ENCODE results near the gene STK32A. TPM values are rescaled to one million over a fixed set of nuclear protein-coding genes. Genes with fewer than 3 reads are reported as not detected.

Gene STK32A
- total RNA-seq, 1 donor from 2014 or later: 10.2 TPM

DNA sequence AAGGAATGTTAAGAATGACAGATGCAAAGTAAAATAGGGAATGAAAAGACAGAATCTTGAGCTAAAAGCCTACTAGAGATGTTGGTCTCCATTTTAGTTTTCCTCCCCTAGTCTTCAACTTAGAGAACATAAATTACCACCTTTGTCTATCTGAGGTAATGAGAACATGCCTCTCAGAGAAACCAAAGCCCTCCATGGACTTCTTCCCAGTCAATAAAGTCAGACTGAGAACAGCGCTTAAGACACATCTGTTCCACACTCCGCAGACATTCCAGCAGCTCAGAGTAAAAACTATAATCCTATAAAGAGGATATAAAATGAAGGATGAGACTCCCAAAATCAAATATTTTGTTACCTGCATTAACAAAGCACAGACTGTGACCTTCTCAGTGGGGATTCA lies 195.8 kb downstream of the STK32A start:
- peaks cover 30% of the 10 kb centered on the region for H3K4me1 ChIP-seq

DNA sequence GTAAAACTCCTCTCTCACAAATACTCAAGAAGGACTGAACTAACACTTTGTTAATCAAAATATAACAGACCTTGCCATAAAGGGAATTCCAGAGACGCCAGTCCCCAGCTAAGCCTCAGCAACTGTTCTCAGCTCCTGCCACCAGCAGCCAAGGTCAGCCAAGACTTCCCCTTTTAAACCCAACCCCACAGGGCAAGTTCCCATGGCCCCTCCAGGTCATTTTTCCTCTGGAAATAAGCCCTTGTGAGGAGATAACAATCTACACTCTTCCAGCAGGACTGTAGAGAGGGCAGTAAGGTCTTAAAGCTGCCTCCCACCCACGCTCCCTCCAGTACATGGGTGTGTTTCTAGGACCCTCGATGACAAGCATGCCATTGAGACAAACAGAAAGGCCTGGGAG lies 196.8 kb downstream of the STK32A start:
- intact Hi-C loops (cut with DNase I): no loop called here
- DNase-seq (no peak), ATAC-seq (no peak)
- Histone ChIP-seq H3K4me3 (no peak overlapping the region), H3K4me1 (peaks cover 36% of the 10 kb centered on the region), H3K27me3 (no peaks in the 10 kb centered on the region), H3K27ac (no peak overlapping the region), H3K9me3 (no peaks in the 10 kb centered on the region), H3K36me3 (no peaks in the 10 kb centered on the region)
- TF ChIP-seq, protein P1, sequence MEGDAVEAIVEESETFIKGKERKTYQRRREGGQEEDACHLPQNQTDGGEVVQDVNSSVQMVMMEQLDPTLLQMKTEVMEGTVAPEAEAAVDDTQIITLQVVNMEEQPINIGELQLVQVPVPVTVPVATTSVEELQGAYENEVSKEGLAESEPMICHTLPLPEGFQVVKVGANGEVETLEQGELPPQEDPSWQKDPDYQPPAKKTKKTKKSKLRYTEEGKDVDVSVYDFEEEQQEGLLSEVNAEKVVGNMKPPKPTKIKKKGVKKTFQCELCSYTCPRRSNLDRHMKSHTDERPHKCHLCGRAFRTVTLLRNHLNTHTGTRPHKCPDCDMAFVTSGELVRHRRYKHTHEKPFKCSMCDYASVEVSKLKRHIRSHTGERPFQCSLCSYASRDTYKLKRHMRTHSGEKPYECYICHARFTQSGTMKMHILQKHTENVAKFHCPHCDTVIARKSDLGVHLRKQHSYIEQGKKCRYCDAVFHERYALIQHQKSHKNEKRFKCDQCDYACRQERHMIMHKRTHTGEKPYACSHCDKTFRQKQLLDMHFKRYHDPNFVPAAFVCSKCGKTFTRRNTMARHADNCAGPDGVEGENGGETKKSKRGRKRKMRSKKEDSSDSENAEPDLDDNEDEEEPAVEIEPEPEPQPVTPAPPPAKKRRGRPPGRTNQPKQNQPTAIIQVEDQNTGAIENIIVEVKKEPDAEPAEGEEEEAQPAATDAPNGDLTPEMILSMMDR (IDR thresholded peaks at IDR 0.05): no peak

More for the DNA sequence above, 195.8 kb downstream of the STK32A start:
- Histone ChIP-seq H3K9me3 (no peaks in the 10 kb centered on the region), H3K36me3 (no peaks in the 10 kb centered on the region), H3K27me3 (no peaks in the 10 kb centered on the region), H3K27ac (no peak overlapping the region), H3K4me3 (no peak overlapping the region)
- intact Hi-C loops (cut with DNase I): no loop called here
- no peak for DNase-seq
- TF ChIP-seq, protein P1 (IDR thresholded peaks at IDR 0.05): no peak
- ATAC-seq: no peak

DNA sequence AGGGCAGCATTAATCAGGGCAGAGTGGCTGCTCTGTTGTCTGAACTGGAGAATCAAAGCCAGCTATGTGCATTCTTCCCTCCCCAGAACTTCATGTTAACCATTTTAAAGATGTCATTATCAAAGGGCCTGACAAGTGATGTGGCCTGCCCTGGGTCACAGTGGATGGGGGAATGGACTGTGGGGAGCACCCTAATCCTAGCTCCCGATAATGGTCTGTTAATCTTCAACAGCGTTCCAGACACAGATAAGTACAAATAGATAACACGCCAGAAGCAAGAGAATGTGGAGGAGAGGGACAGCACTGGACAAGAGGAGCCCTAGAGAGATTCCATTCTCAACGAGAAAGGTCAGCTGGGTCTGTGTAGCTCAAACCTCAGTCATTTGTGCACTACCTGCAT lies 197.5 kb downstream of the STK32A start:
- Histone ChIP-seq H3K9me3 (no peaks in the 10 kb centered on the region), H3K27me3 (no peaks in the 10 kb centered on the region), H3K27ac (no peak overlapping the region), H3K36me3 (no peaks in the 10 kb centered on the region), H3K4me3 (no peak overlapping the region), H3K4me1 (peaks cover 35% of the 10 kb centered on the region)
- ATAC-seq (no peak), DNase-seq (no peak)
- intact Hi-C loops (cut with DNase I): no loop called here
- TF ChIP-seq, protein P1 (IDR thresholded peaks at IDR 0.05): no peak

DNA sequence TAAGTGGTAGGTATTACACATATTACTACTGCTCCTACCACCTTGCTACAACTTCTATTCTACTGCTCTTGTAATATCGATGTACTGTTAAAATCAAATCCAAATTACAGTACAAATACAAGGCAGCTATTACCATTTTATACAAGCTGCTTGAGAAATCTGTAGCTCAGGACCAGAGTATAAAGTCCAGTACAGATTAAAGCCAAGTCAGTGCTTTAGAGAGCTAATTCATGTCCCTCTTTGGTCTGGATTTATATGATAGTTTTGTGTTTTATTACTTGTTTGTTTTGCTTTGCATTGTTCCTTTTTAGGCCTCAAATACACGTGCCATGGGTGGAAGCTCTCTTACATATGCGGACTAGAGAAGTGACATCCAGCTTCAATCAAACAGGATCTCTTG lies 199.2 kb downstream of the STK32A start:
- TF ChIP-seq, protein P1 (IDR thresholded peaks at IDR 0.05): no peak
- DNase-seq: no peak
- Histone ChIP-seq H3K27me3 (no peaks in the 10 kb centered on the region), H3K27ac (no peak overlapping the region), H3K36me3 (no peaks in the 10 kb centered on the region), H3K9me3 (no peaks in the 10 kb centered on the region), H3K4me3 (no peak overlapping the region), H3K4me1 (peaks cover 20% of the 10 kb centered on the region)
- no peak for ATAC-seq
- intact Hi-C loops (cut with DNase I): no loop called here

DNA sequence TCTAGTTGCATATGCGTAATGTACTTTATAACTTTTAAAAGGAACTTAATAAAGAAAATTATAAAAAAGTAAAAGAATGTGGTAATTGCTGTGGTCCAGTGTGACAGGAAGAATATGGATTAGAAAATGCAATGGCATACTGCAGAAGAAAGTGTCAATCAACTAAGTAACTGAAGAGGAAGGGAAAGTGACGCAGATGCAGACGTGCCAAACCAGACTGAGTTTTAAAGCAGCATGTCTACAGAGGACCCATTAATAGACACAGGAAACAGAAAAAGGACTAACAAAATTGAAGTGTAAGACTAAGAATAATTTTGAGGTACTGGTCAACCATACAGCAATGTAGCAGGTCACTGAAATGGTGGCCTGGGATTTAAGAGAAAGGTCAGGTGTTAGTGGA lies 201.8 kb downstream of the STK32A start:
- H3K4me3 ChIP-seq: no peak overlapping the region
- no peaks in the 10 kb centered on the region for H3K9me3 ChIP-seq
- no peaks in the 10 kb centered on the region for H3K27me3 ChIP-seq
- no peaks in the 10 kb centered on the region for H3K36me3 ChIP-seq
- intact Hi-C loops (cut with DNase I): no loop called here
- H3K27ac ChIP-seq: no peak overlapping the region
- DNase-seq (no peak), ATAC-seq (no peak)
- TF ChIP-seq, protein P1 (IDR thresholded peaks at IDR 0.05): no peak
- H3K4me1 ChIP-seq: peaks cover 18% of the 10 kb centered on the region

DNA sequence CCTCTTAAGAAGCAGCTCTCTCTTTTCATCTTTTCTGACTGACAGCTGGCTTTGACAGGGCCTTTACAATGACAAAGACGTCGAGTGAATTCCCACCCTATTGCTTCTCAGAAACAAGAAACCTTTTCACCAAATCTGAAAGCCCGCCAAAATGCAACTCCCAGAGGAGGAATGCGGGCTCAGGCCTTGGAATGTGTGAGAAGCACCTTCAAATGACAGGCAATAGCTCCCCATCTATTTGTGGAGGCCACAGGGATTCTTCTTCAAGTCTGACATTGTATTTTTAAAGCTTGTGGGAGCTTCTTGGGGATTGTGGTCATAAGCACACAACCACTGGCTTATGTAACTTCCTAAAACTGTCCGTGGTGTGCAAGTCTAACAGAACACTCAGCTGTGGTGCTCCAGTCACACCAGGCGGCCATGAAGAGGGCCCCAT lies 202.4 kb downstream of the STK32A start:
- TF ChIP-seq, protein P1 (IDR thresholded peaks at IDR 0.05): no peak
- no peaks in the 10 kb centered on the region for H3K36me3 ChIP-seq
- intact Hi-C loops (cut with DNase I): no loop called here
- DNase-seq (no peak), ATAC-seq (peak; percentile 76)
- H3K9me3 ChIP-seq: no peaks in the 10 kb centered on the region
- no peaks in the 10 kb centered on the region for H3K27me3 ChIP-seq
- no peak overlapping the region for H3K4me3 ChIP-seq
- peaks cover 12% of the 10 kb centered on the region for H3K4me1 ChIP-seq
- H3K27ac ChIP-seq: no peak overlapping the region
